GM12892 (cell line): ENCODE results near the gene ADSS2. TPM values are rescaled to one million over a fixed set of nuclear protein-coding genes. Genes with fewer than 3 reads are reported as not detected.
"Not testable (repeated sequence)": the region's sequence is repeated elsewhere in the genome, so short reads cannot be mapped to it uniquely, and the experiment has no call there.

Source experiments
- DNase-seq: peaks from one replicate; pipeline ENCODE4 v3.0.0; 2011; ENCODE audit not compliant: insufficient read length
- FAIRE-seq: peaks from 2 replicates; lab custom pipeline; 2011; peaks lifted over from hg19 to GRCh38; lab: Jason Lieb, UNC
- POLR2A ChIP-seq: IDR thresholded peaks from 2 replicates; pipeline ENCODE4 v1.6.1; 2011; ENCODE audit warnings: low read depth, low read length, control low read depth
- POLR2AphosphoS5 ChIP-seq: IDR thresholded peaks from 2 replicates; pipeline ENCODE4 v1.6.1; 2011; ENCODE audit warnings: low read depth, low read length, control low read depth
- TAF1 ChIP-seq: IDR thresholded peaks from 2 replicates; pipeline ENCODE4 v1.6.1; 2011; ENCODE audit warnings: low read depth, mild to moderate bottlenecking, control low read depth, low read length, borderline replicate concordance
- polyA plus RNA-seq: library from polyadenylated mRNA; unstranded; fragments of >200 nt; gene quantifications from one replicate; pipeline ENCODE4 v1.2.1, GENCODE V29; 2012; ENCODE audit warnings: missing spikeins, inconsistent platforms; ENCODE audit not compliant: missing spikeins

The ADSS2 gene
- polyA plus RNA-seq: 40.1 TPM

DNA sequence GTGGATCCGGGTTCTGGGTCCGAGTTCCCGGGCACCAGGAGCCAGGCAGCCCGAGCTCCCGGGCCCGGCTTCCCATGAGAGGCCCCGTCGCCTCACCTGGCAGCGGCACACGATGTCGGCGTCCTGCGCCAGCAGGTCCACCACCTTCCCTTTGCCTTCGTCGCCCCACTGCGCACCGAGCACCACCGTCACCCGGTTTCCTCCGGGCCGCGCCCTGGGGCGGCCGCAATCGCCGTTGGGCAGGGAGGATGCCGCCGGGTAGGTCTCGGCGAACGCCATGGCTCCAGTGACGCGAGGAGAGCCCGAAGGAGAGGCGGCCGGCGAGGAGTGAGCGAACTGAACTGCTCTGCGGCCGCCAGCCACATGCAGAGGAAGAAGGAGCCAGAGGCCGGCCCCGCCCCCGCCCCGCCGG is at the start of gene ADSS2:
ADSS2 (minus strand) TSS at position 371 of the 412 bp plus-strand sequence; CDS start at position 279, 92 bp downstream.
- TF ChIP-seq POLR2AphosphoS5 (peak; percentile 77), TAF1 (peak; percentile 75; the same call in 1 of the 2 replicates), POLR2A (peak; percentile 87)
- DNase-seq (no peak), FAIRE-seq (peak; percentile 5)

- not testable (repeated sequence) for FAIRE-seq, DNase-seq
Measured at GRCh38 chr1:244500515-244500914, 48.8 kb upstream of the ADSS2 start.

GRCh38 chr1:244499484-244499883 is 47.8 kb upstream of the ADSS2 start:
- DNase-seq, FAIRE-seq: not testable (repeated sequence)

GRCh38 chr1:244497805-244498204 is 46.1 kb upstream of the ADSS2 start:
- TF ChIP-seq POLR2A (no peak), POLR2AphosphoS5 (no peak), TAF1 (no peak)
- no peak for FAIRE-seq
- no peak for DNase-seq

- no peak for FAIRE-seq
- TF ChIP-seq TAF1 (no peak), POLR2A (no peak), POLR2AphosphoS5 (no peak)
- DNase-seq: no peak
Measured at GRCh38 chr1:244496186-244496585, 44.5 kb upstream of the ADSS2 start.

DNA sequence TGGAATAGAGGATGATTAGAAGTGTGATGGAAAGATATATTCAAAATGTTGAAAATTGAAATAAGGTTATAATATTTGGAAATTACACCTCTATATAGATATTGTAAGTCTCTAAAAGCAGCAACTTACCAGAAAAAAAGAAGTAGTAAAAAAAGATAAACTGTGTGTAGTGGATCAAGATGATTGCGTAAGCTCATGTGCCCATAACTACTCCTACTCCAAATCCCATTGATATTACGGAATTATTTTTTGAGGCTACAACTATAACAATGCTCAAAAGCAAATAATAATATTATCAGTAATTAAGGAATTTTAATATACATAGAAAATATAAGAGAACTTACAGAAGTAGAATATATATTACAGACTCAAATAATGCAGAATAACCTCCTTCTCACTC is 42.9 kb upstream of the ADSS2 start:
- DNase-seq (no peak), FAIRE-seq (no peak)
- TF ChIP-seq POLR2A (no peak), POLR2AphosphoS5 (no peak), TAF1 (no peak)

GRCh38 chr1:244484971-244485370 is 33.3 kb upstream of the ADSS2 start:
- FAIRE-seq, DNase-seq: not testable (repeated sequence)

DNA sequence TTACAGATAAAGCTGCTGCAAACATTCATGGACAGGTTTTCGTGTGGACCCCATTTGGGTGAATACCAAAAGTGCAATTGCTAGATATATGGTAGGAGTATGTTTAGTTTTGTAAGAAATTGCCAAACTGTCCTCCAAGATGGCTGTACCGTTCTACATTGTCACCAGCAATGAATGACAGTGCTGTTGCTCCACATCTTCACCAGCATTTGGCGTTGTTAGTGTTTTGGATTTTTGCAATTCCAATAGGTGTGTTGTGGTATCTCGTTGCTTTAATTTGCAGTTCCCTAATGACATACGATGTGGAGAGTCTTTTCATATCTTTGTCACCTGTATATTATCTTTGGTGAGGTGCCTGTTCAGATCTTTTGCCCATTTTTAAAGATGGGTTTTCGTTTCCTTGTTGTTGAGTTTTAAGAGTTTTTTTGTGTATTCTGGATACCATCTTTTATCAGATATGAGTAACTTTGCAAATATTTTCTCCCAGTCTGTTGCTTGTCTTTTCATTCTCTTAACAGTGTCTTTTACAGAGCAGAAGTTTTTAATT is 21.4 kb upstream of the ADSS2 start:
- FAIRE-seq (no peak), DNase-seq (no peak)
- no peak for TF ChIP-seq POLR2AphosphoS5
- TF ChIP-seq TAF1: no peak
- no peak for TF ChIP-seq POLR2A

- DNase-seq: no peak
- TF ChIP-seq POLR2AphosphoS5 (no peak), POLR2A (no peak), TAF1 (no peak)
- FAIRE-seq: no peak
Measured at GRCh38 chr1:244466724-244467123, 15.0 kb upstream of the ADSS2 start.

GRCh38 chr1:244461245-244462071 is 9.7 kb upstream of the ADSS2 start, which contains the start of gene CATSPERE:
TSS of gene CATSPERE (plus strand) at chr1:244461273. CDS start at chr1:244461430, 157 bp downstream.
- FAIRE-seq: peak; percentile 96
- peak; percentile 89 for DNase-seq
- TF ChIP-seq TAF1: peak; percentile 72; the same call in 1 of the 2 replicates
- TF ChIP-seq POLR2A: peak; percentile 83
- TF ChIP-seq POLR2AphosphoS5: peak; percentile 42; the same call in 1 of the 2 replicates

DNA sequence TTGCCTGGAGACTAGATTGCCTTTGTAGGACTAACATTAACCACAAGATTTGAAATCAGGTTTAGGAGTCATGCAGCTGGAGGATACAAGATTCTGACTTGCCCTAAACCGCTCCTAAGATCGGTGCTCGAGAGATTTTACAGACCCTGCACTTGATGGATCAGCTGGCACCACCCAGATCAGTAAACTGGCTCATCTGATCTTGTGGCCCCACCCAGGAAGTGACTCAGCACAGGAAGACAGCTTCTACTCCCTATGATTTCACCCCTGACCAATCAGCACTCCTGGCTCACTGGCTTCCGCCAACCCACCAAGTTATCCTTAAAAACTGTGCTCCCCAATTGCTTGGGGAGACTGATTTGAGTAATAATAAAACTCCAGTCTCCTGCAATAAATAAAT is 8.5 kb upstream of the ADSS2 start:
- no peak for DNase-seq
- FAIRE-seq: no peak
- TF ChIP-seq TAF1 (no peak), POLR2AphosphoS5 (no peak), POLR2A (no peak)

GRCh38 chr1:244458781-244459180 is 7.1 kb upstream of the ADSS2 start:
- FAIRE-seq (no peak), DNase-seq (no peak)
- TF ChIP-seq POLR2A (no peak), TAF1 (no peak), POLR2AphosphoS5 (no peak)

DNA sequence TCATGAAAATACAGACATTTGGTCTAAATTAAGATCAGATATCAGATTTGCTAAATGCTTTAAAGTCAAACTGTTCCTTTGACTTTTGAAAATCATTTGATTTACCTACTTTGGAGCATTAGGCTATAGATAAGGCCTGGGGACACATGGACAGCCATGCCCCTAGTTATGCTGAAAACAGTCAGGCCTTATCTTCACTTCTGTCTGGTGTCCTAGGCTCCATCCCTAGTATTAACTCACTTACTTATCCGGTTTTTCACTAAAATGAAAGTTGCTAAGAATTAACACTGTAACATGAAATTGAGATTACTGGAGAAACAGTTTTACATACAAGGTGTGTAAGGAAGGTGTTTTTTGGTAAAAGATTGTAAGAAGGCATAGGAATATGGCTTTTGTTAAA is 4.9 kb upstream of the ADSS2 start:
- no peak for TF ChIP-seq POLR2A
- TF ChIP-seq POLR2AphosphoS5: no peak
- no peak for TF ChIP-seq TAF1
- FAIRE-seq (no peak), DNase-seq (no peak)
